GM21619 (cell line): ENCODE data around the gene WDR64.
"Not testable (repeated sequence)": the region's sequence is repeated elsewhere in the genome, so short reads cannot be mapped to it uniquely, and the experiment has no call there.

ENCODE experiments used
- ATAC-seq: cut with Tn5 transposase; IDR thresholded peaks from one replicate; pipeline ENCODE4 v1.9.1; 2021; ENCODE audit not compliant: unreplicated experiment

Gene WDR64

GRCh38 chr1:241654641-241655040, 2.6 kb downstream of the WDR64 start:
- ATAC-seq: no peak

- ATAC-seq: no peak
These were observed 6.2 kb downstream of the WDR64 start for GRCh38 chr1:241658081-241658793.

- not testable (repeated sequence) for ATAC-seq
These were observed 6.9 kb downstream of the WDR64 start for GRCh38 chr1:241659016-241659415.

GRCh38 chr1:241660424-241660972, 8.4 kb downstream of the WDR64 start:
- no peak for ATAC-seq

GRCh38 chr1:241666419-241666818, 14.3 kb downstream of the WDR64 start:
- no peak for ATAC-seq

GRCh38 chr1:241672301-241672700, 20.2 kb downstream of the WDR64 start:
- ATAC-seq: no peak

GRCh38 chr1:241674805-241675384, 22.8 kb downstream of the WDR64 start:
- no peak for ATAC-seq

- no peak for ATAC-seq
These were observed 23.9 kb downstream of the WDR64 start for GRCh38 chr1:241675983-241676382.

GRCh38 chr1:241677201-241677600, 25.1 kb downstream of the WDR64 start:
- peak; percentile 93 for ATAC-seq

- ATAC-seq: no peak
These were observed 26.5 kb downstream of the WDR64 start for GRCh38 chr1:241678536-241678935.

- ATAC-seq: no peak
These were observed 27.3 kb downstream of the WDR64 start for GRCh38 chr1:241679404-241679803.

GRCh38 chr1:241679961-241680360, 27.9 kb downstream of the WDR64 start:
- ATAC-seq: no peak

GRCh38 chr1:241681861-241682448, 29.9 kb downstream of the WDR64 start:
- ATAC-seq: not testable (repeated sequence)

GRCh38 chr1:241682921-241683320, 30.8 kb downstream of the WDR64 start:
- ATAC-seq: no peak

- no peak for ATAC-seq
These were observed 32.0 kb downstream of the WDR64 start for GRCh38 chr1:241684108-241684507.

GRCh38 chr1:241688940-241689368, 36.9 kb downstream of the WDR64 start:
- ATAC-seq: no peak

GRCh38 chr1:241695246-241696171, 43.4 kb downstream of the WDR64 start:
- no peak for ATAC-seq

GRCh38 chr1:241696172-241696814, 44.2 kb downstream of the WDR64 start:
- ATAC-seq: no peak

- ATAC-seq: no peak
These were observed 44.9 kb downstream of the WDR64 start for GRCh38 chr1:241696815-241697639.

GRCh38 chr1:241697640-241698018, 45.5 kb downstream of the WDR64 start:
- ATAC-seq: no peak
